SKM-1 treated with dmso at 0.1 percent for 144 hours (cell line): ENCODE results near the gene FCHSD2.
"Not testable (repeated sequence)": the region's sequence is repeated elsewhere in the genome, so short reads cannot be mapped to it uniquely, and the experiment has no call there.

Experiments
- DNase-seq: peaks from one replicate; lab custom pipeline; 2025; ENCODE audit not compliant: unreplicated experiment; lab: John Stamatoyannopoulos, UW

Gene FCHSD2

DNA sequence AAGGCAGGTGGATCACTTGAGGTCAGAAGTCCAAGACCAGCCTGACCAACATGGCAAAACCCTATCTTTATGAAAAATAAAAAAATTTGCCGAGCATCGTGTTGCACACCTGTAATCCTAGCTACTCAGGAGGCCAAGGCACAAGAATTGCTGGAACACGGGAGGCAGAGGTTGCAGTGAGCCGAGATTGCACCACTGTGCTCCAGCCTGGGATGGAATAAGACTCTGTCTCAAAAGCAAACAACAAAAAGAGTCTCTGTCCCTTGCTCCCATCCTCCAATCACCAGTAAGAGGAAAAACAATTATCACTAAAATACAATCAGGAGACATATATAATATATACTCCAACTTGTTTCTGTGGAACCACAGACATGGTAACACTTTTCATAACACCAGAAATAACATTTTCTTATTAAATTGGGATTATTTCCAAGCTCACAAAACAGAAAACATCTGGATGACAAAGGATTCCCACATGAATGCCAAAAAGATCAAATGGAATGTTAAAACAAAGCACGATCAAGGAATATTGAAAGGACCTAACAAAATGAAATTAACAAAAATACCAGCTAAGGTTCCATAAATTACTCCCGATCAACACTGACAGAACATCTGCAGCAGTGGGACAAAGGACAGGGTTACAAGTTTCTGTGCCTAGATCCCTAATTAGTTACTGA lies 15.2 kb downstream of the FCHSD2 start:
- no peak for DNase-seq

- no peak for DNase-seq
These were observed 17.3 kb downstream of the FCHSD2 start for GRCh38 chr11:73124800-73125199.

DNA sequence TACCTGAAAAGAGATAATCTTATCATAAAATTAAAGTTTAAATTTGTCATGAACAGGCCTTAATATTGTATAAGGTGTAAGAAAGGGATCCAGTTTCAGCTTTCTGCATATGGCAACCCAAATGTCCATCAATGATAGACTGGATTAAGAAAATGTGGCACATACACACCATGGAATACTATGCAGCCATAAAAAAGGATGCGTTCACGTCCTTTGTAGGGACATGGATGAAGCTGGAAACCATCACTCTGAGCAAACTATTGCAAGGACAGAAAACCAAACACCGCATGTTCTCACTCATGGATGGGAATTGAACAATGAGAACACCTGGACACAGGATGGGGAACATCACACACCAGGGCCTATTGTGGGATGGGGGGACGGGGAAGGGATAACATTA lies 18.2 kb downstream of the FCHSD2 start:
- DNase-seq, result not testable (repeated sequence)

GRCh38 chr11:73121692-73122091 lies 20.4 kb downstream of the FCHSD2 start:
- no peak for DNase-seq

GRCh38 chr11:73117071-73117470 lies 25.0 kb downstream of the FCHSD2 start:
- no peak for DNase-seq

GRCh38 chr11:73116636-73117035 lies 25.5 kb downstream of the FCHSD2 start:
- no peak for DNase-seq

DNA sequence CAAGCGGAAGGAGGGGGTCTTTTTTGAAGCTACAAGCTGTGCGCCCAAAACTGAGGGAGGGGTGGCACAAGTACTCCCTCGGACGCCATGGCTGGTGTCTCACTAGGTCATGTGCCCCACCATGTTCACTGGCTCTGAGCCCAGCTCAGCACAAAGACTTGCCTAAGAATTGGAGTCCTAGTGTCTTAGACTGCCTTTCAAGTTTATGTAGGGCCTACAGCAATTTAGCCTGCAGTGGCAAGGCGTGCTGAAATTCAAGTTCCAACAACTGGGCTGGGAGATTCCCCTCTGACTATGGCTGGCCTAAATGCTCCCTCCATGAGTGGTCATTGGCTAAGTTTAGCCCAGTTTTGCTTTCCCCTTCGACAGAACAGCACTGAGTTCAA lies 27.3 kb downstream of the FCHSD2 start:
- DNase-seq, result no peak

DNA sequence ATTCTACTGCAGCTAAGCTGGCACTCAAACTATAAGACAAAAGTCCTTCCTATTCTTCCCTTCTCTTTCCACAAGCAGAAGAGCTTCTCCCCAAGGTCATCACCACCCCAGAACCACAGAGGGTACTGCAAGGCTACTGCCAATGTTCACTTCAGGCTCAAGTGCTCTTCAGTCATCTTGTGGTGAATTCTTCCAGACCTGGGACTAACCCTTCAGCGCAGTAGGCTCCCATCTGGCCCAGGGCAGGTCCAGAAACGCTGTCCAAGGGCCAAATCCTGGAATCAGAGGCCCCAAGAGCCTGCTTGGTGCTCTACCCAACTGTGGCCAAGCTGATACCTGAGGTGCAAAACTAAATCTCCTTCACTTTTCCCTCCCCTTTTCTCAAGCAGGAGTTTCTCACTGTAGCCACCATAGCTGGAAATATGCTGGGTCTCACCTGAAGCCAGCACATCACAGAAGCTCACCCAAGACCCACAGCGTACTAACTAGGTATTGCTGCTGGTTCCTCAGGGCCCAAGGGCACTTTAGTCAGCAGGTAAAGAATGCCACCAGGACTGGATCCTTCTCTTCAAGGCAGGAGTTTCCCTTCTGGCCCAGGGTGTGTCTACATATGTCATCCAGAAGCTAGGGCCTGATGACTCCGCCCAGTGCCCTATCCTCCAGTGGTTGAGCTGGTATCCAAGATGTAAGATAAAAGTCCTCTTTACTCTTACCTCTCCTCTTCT lies 27.8 kb downstream of the FCHSD2 start:
- DNase-seq, result no peak

GRCh38 chr11:73113426-73113825 lies 28.7 kb downstream of the FCHSD2 start:
- no peak for DNase-seq

- DNase-seq, result no peak
These were observed 34.5 kb downstream of the FCHSD2 start for GRCh38 chr11:73107597-73107996.

GRCh38 chr11:73106347-73106746 lies 35.8 kb downstream of the FCHSD2 start:
- DNase-seq, result no peak

DNA sequence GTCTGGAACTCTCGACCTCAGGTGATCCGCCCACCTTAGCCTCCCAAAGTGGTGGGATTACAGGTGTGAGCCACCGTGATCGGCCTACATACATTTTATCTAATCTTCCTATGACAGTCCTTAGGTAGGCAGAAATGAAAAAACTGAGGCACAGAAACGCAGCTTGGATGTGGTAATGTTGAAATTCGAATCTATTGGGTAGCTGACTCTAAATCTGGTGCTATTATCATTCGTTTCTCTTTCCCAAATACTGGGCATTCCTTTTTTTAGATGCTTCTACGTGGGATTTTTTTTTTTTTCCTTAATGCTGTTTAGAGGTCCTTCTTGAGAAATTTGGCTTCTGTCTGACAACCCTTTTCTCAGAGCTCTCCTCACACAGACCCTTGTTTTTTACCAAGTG lies 41.5 kb downstream of the FCHSD2 start:
- DNase-seq, result no peak

GRCh38 chr11:73099512-73100266 lies 42.4 kb downstream of the FCHSD2 start:
- no peak for DNase-seq

GRCh38 chr11:73095613-73096012 lies 46.5 kb downstream of the FCHSD2 start:
- DNase-seq, result no peak

GRCh38 chr11:73091521-73092305 lies 50.4 kb downstream of the FCHSD2 start:
- no peak for DNase-seq

GRCh38 chr11:73087730-73088129 lies 54.4 kb downstream of the FCHSD2 start:
- DNase-seq, result no peak

- DNase-seq, result peak; percentile 50
These were observed 56.8 kb downstream of the FCHSD2 start for GRCh38 chr11:73085189-73085875.

GRCh38 chr11:73078631-73079030 lies 63.5 kb downstream of the FCHSD2 start:
- no peak for DNase-seq

- DNase-seq, result no peak
These were observed 64.7 kb downstream of the FCHSD2 start for GRCh38 chr11:73077454-73077853.

DNA sequence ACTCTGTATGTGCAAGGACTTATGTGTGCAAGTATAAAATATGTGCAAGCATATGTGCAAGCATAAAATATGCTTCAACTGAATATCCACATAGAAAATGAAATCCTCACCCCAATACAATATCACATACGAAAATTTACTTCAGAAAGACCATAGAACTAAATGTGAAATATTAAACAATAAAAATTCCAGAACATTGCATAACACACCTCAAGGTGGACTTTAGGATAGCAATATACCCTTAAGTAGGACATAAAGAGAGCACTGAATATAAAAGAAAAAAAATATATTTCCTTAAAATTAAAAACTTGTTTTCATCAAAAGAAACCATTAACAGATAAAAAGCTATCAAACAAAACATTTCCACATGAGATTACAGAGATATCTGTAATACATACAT lies 67.8 kb downstream of the FCHSD2 start:
- no peak for DNase-seq
